Gastroesophageal sphincter (tissue), 3 donors: Measurements from ENCODE around the gene HELT.

Source experiments
- POLR2A ChIP-seq, 2 donors: fragments of 450-650 bp; IDR thresholded peaks; one replicate each; pipeline ENCODE4 v1.6.1; 2017; ENCODE audit warnings: antibody characterized with exemption in 2 of 2, mild to moderate bottlenecking in 2 of 2, moderate library complexity in 1 of 2
- POLR2AphosphoS5 ChIP-seq: sonication (generic); formaldehyde crosslinking; IDR thresholded peaks from one replicate; pipeline ENCODE4 v1.6.1; 2017; ENCODE audit warnings: antibody characterized with exemption
- TF ChIP-seq, protein P1 (sequence below), 4 experiments: fragments of 200-600 bp in 2 of 4; fragments of 450-650 bp in 2 of 4; sonication (generic) in 1 of 4; IDR thresholded peaks; one replicate each; pipeline ENCODE4 v1.5.1; 2017 to 2019; ENCODE audit warnings: antibody characterized with exemption in 4 of 4, mild to moderate bottlenecking in 2 of 4, moderate library complexity in 2 of 4

DNA sequence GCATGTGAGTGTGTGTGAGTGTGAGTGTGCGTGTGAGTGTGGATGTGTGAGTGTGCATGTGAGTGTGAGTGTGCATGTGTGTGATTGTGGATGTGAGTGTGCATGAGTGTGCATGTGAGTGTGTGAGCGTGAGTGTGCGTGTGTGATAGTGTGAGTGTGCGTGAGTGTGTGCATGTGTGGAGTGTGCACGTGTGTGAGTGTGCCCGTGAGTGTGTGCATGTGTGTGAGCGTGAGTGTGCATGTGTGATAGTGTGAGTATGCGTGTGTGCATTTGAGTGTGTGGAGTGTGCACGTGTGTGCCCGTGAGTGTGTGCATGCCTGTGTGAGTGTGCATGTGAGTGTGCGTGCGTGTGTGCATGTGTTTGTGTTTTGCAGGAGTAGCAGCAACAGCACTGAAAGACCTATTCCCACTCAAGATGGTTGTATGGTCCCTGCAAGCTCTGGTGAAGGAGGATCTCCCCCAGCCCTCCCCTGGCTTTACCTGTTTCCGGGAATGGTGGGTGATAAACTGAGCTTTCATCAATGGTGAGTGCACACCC lies 30.7 kb upstream of the HELT start:
- TF ChIP-seq POLR2A (IDR thresholded peaks at IDR 0.05), result no peak
- TF ChIP-seq, protein P1, sequence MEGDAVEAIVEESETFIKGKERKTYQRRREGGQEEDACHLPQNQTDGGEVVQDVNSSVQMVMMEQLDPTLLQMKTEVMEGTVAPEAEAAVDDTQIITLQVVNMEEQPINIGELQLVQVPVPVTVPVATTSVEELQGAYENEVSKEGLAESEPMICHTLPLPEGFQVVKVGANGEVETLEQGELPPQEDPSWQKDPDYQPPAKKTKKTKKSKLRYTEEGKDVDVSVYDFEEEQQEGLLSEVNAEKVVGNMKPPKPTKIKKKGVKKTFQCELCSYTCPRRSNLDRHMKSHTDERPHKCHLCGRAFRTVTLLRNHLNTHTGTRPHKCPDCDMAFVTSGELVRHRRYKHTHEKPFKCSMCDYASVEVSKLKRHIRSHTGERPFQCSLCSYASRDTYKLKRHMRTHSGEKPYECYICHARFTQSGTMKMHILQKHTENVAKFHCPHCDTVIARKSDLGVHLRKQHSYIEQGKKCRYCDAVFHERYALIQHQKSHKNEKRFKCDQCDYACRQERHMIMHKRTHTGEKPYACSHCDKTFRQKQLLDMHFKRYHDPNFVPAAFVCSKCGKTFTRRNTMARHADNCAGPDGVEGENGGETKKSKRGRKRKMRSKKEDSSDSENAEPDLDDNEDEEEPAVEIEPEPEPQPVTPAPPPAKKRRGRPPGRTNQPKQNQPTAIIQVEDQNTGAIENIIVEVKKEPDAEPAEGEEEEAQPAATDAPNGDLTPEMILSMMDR (IDR thresholded peaks at IDR 0.05), result no peak
- no peak for TF ChIP-seq POLR2AphosphoS5
